HG02852 (cell line): ENCODE results near the gene OXER1.

ENCODE experiments used
- ATAC-seq: cut with Tn5 transposase; IDR thresholded peaks from one replicate; pipeline ENCODE4 v1.9.1; 2021; ENCODE audit warnings: mild to moderate bottlenecking, moderate library complexity; ENCODE audit not compliant: unreplicated experiment

OXER1 gene

DNA sequence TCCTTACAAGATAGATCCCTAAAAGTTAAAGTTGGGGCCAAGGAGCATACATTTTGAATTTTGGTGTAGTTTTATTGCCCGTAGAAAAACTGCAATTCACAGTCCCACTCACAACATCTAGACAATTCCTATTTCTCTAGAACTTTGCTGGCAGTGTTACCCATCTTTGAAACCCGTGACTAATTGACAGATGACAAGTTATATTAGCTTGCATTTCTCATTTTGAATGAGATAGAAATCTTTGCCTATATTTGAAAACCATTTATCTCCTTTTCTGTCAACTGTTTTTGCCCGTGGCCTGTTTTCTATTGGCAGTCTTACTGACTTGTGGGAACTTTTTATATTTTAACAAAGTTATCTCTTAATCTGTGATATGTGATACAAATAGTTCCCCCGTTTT, 50.0 kb downstream of the OXER1 start:
- ATAC-seq, result no peak

DNA sequence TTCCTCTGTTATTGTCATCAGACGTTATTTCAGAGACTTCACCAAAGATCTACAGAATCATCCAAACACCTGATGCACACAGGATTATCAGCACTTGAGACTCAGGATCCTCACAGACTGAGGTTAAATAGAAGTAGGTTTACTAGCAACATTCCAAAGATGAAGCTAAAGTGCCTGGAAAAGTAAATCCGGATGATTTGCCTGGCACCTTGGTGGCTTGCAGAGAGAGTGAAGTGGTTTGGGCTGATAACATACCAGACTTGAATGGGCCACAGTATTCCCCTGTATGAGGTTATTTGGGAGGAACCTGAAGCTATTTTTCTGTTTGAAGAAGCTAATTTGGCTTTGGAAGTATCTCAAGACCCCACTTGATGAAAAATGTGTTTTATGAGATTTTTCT, 51.0 kb downstream of the OXER1 start:
- ATAC-seq, result no peak
